GM21619 (cell line): ENCODE data around the gene PPP2R5C.
A peak's percentile ranks its signal among the peaks of the same experiment; 100 is the strongest.
"Not testable (repeated sequence)": the region's sequence is repeated elsewhere in the genome, so short reads cannot be mapped to it uniquely, and the experiment has no call there.

ENCODE experiments used
- ATAC-seq: cut with Tn5 transposase; IDR thresholded peaks from one replicate; pipeline ENCODE4 v1.9.1; 2021; ENCODE audit not compliant: unreplicated experiment

Gene PPP2R5C

GRCh38 chr14:101749756-101750155, 11.8 kb upstream of the PPP2R5C start:
- not testable (repeated sequence) for ATAC-seq

- no peak for ATAC-seq
These were observed 6.6 kb upstream of the PPP2R5C start for GRCh38 chr14:101754893-101755292.

- no peak for ATAC-seq
These were observed 5.8 kb upstream of the PPP2R5C start for GRCh38 chr14:101755591-101756324.

GRCh38 chr14:101757064-101757838, 4.3 kb upstream of the PPP2R5C start:
- no peak for ATAC-seq

GRCh38 chr14:101757839-101758211, 3.7 kb upstream of the PPP2R5C start:
- no peak for ATAC-seq

- ATAC-seq: no peak
These were observed 2.5 kb upstream of the PPP2R5C start for GRCh38 chr14:101758913-101759593.

GRCh38 chr14:101760138-101761011, 1.1 kb upstream of the PPP2R5C start:
- peak; percentile 48 for ATAC-seq

GRCh38 chr14:101761881-101762529, 496 bp downstream of the PPP2R5C start:
- ATAC-seq: peak; percentile 14

- ATAC-seq: no peak
These were observed 1.1 kb downstream of the PPP2R5C start for GRCh38 chr14:101762530-101763101.

- ATAC-seq: no peak
These were observed 2.6 kb downstream of the PPP2R5C start for GRCh38 chr14:101763941-101764709.

- ATAC-seq: no peak
These were observed 6.3 kb downstream of the PPP2R5C start for GRCh38 chr14:101767618-101768362.

- no peak for ATAC-seq
These were observed 8.7 kb downstream of the PPP2R5C start for GRCh38 chr14:101770183-101770582.

- no peak for ATAC-seq
These were observed 11.3 kb downstream of the PPP2R5C start for GRCh38 chr14:101772770-101773169.

- no peak for ATAC-seq
These were observed 11.9 kb downstream of the PPP2R5C start for GRCh38 chr14:101773378-101773777.

GRCh38 chr14:101774006-101774795, 12.7 kb downstream of the PPP2R5C start:
- no peak for ATAC-seq

GRCh38 chr14:101774814-101775213, 13.3 kb downstream of the PPP2R5C start:
- ATAC-seq: no peak

GRCh38 chr14:101775826-101776225, 14.3 kb downstream of the PPP2R5C start:
- no peak for ATAC-seq

- ATAC-seq: no peak
These were observed 14.8 kb downstream of the PPP2R5C start for GRCh38 chr14:101776344-101776743.
